Middle frontal gyrus (tissue), 1 donor: ENCODE results near the gene INTS11.

Experiments
- DNase-seq: peaks from one replicate; pipeline ENCODE4 v3.0.0-alpha.2; 2015; ENCODE audit warnings: low spot score; ENCODE audit errors: extremely low spot score

Gene INTS11

GRCh38 chr1:1343811-1344421 is 19.5 kb upstream of the INTS11 start:
- no peak for DNase-seq

DNA sequence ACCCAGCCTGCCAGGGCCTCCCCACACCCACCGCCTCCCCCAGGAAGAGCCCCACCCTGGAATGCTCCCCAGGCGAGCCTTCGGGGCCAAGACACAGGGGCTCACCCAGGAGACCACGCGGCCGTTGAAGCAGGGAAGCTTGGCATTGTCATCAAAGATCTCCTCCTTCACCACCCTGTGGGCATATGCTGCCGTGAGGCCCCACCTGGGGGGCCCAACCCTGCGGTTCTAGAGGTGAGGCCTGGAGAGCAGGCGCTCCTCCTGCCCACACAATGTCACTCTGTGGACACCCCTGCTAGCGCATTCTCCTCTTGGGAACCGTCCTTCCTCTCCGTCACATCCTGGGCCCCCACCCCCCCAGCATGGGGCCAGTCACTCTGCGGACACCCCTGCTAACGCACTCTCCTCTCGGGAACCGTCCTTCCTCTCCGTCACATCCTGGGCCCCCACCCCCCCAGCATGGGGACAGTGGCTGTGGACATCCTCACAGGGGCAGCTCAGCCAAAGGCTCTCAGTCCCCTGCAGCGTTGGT is 18.2 kb upstream of the INTS11 start:
- no peak for DNase-seq

GRCh38 chr1:1342061-1342562 is 17.7 kb upstream of the INTS11 start:
- no peak for DNase-seq

DNA sequence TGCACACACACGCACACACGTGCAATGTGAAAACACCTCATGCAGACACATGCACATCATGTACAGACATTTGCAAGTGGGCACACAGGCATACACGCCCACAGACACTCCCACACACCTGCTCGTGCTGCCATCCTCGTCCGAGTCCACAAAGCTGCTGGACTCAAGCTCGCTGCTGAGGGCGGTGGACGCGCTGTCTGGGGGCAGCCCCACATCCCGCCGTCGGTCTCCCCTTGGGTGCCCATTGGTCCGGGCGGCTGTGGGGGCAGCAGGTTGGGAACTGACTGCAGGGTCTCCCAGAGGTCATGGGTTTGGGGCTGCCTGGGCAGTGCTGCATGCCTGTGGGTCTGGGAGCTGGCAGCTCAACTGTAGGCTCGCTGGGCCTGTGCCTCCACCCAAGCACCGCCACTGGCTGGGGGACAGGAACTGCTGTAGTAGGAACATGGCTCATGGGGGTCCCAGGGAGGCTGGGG is 17.1 kb upstream of the INTS11 start:
- DNase-seq: no peak

- DNase-seq: no peak
Observed at GRCh38 chr1:1340791-1341548, 16.5 kb upstream of the INTS11 start.

- DNase-seq: no peak
Observed at GRCh38 chr1:1340185-1340584, 15.7 kb upstream of the INTS11 start.

- DNase-seq: no peak
Observed at GRCh38 chr1:1338278-1338677, 13.8 kb upstream of the INTS11 start.

- no peak for DNase-seq
Observed at GRCh38 chr1:1337793-1338147, 13.3 kb upstream of the INTS11 start.

- DNase-seq: no peak
Observed at GRCh38 chr1:1336931-1337792, 12.7 kb upstream of the INTS11 start.

GRCh38 chr1:1336446-1336845 is 12.0 kb upstream of the INTS11 start:
- no peak for DNase-seq

GRCh38 chr1:1335792-1336248 is 11.4 kb upstream of the INTS11 start:
- DNase-seq: no peak

- no peak for DNase-seq
Observed at GRCh38 chr1:1335283-1335682, 10.8 kb upstream of the INTS11 start.

GRCh38 chr1:1334835-1335234 is 10.4 kb upstream of the INTS11 start:
- DNase-seq: no peak

DNA sequence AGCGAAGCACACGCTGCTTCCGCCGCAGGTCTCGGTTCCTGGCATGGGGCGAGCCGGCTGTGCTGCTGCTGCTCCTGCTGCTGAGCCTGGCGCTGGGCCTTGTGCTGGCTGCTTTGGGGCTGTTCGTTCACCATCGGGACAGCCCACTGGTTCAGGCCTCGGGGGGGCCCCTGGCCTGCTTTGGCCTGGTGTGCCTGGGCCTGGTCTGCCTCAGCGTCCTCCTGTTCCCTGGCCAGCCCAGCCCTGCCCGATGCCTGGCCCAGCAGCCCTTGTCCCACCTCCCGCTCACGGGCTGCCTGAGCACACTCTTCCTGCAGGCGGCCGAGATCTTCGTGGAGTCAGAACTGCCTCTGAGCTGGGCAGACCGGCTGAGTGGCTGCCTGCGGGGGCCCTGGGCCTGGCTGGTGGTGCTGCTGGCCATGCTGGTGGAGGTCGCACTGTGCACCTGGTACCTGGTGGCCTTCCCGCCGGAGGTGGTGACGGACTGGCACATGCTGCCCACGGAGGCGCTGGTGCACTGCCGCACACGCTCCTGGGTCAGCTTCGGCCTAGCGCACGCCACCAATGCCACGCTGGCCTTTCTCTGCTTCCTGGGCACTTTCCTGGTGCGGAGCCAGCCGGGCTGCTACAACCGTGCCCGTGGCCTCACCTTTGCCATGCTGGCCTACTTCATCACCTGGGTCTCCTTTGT is 9.2 kb upstream of the INTS11 start:
- DNase-seq: no peak

GRCh38 chr1:1332774-1333480 is 8.5 kb upstream of the INTS11 start:
- DNase-seq: no peak

DNA sequence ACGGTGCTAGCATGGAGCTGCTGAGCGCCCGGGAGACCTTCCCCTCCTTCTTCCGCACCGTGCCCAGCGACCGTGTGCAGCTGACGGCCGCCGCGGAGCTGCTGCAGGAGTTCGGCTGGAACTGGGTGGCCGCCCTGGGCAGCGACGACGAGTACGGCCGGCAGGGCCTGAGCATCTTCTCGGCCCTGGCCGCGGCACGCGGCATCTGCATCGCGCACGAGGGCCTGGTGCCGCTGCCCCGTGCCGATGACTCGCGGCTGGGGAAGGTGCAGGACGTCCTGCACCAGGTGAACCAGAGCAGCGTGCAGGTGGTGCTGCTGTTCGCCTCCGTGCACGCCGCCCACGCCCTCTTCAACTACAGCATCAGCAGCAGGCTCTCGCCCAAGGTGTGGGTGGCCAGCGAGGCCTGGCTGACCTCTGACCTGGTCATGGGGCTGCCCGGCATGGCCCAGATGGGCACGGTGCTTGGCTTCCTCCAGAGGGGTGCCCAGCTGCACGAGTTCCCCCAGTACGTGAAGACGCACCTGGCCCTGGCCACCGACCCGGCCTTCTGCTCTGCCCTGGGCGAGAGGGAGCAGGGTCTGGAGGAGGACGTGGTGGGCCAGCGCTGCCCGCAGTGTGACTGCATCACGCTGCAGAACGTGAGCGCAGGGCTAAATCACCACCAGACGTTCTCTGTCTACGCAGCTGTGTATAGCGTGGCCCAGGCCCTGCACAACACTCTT is 7.7 kb upstream of the INTS11 start:
- no peak for DNase-seq

DNA sequence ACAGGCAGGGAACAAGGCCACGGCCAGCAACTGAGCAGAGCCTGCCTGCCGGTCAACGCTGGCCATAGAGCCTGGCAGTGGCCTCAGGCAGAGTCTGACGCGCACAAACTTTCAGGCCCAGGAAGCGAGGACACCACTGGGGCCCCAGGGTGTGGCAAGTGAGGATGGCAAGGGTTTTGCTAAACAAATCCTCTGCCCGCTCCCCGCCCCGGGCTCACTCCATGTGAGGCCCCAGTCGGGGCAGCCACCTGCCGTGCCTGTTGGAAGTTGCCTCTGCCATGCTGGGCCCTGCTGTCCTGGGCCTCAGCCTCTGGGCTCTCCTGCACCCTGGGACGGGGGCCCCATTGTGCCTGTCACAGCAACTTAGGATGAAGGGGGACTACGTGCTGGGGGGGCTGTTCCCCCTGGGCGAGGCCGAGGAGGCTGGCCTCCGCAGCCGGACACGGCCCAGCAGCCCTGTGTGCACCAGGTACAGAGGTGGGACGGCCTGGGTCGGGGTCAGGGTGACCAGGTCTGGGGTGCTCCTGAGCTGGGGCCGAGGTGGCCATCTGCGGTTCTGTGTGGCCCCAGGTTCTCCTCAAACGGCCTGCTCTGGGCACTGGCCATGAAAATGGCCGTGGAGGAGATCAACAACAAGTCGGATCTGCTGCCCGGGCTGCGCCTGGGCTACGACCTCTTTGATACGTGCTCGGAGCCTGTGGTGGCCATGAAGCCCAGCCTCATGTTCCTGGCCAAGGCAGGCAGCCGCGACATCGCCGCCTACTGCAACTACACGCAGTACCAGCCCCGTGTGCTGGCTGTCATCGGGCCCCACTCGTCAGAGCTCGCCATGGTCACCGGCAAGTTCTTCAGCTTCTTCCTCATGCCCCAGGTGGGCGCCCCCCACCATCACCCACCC is 6.9 kb upstream of the INTS11 start, which contains the start of gene TAS1R3:
TAS1R3 (plus strand) TSS at position 213 of the 898 bp plus-strand sequence; CDS start at position 279, 66 bp downstream.
- DNase-seq: no peak

DNA sequence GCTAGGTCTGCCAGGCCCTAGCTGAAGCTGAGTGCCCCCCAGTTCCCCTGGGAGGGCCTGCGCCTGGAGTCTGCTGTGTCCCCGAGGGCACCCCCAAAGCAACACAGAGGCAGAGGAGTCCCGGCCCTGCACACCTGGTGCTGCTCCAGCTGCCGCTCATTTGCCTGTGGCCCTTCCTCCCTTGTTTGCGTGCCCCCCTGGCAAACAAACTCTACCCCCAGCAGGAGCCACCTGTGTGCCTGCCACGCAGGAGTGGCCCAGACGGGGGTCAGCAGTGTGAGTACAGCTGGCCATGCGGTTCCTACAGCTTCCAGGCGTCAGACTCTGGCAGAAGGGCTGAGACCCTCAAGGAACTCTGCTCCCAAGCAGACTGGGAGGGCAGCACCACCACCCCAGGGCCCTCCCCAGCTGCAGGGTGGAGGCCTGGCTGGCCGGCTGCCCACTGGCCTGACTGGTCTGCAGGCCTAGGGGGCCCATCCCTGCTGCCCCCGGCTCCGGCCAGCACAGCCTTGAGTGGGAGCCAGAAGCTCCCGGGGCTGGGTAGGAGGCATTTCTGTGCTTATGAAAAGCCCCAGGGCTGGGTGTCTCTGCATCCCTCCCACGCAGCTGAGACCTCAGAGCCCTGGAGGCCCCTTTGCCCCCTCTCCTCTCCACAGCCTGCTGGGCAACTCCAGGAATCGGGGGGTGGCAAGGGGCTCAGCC is 6.1 kb upstream of the INTS11 start:
- no peak for DNase-seq
